GM12873 (cell line): ENCODE measurements around the gene ETS1.

Experiments used
- TF ChIP-seq, protein P1 (sequence below): IDR thresholded peaks from 2 replicates; pipeline ENCODE4 v1.5.1; 2012; ENCODE audit warnings: low read depth, mild to moderate bottlenecking, moderate library complexity, low read length, control low read depth; ENCODE audit not compliant: insufficient read depth; ENCODE audit errors: missing control alignments

ETS1 gene

DNA sequence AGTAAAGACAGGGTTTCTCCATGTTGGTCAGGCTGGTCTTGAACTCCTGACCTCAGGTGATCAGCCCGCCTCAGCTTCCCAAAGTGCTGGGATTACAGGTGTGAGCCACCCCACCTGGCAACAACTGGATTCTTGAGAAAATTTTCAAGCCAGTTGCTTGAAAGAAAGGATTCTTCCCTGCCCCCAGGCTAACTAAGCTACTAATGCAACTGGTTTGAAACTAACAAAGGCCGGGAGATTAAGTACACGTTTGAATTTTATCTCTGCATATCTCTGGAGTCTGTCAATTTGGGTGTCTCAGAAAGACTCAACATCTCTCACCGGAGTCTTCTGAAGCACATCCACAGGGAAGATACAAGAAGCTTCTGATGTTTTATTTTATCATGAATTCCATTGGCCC is 10.7 kb upstream of the ETS1 start:
- TF ChIP-seq, protein P1, sequence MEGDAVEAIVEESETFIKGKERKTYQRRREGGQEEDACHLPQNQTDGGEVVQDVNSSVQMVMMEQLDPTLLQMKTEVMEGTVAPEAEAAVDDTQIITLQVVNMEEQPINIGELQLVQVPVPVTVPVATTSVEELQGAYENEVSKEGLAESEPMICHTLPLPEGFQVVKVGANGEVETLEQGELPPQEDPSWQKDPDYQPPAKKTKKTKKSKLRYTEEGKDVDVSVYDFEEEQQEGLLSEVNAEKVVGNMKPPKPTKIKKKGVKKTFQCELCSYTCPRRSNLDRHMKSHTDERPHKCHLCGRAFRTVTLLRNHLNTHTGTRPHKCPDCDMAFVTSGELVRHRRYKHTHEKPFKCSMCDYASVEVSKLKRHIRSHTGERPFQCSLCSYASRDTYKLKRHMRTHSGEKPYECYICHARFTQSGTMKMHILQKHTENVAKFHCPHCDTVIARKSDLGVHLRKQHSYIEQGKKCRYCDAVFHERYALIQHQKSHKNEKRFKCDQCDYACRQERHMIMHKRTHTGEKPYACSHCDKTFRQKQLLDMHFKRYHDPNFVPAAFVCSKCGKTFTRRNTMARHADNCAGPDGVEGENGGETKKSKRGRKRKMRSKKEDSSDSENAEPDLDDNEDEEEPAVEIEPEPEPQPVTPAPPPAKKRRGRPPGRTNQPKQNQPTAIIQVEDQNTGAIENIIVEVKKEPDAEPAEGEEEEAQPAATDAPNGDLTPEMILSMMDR: no peak

DNA sequence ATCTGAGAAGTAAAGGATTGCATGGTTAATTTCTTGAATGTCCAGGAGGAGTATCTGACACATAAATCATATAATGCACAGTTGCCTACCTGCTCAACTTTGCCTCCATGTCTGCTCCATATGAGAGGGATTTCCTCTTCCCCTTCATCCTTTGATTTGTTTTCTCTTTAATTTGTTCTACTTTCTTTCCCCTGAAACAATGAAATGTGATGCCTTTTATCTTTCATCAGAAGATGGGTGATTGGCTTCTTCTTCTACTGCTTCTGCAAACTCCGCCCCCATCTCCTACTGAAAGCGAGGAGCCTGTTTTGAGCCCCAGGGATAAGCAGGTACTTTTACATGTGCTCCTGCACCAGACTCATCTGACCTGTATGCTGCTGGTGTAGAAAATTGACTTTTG is 9.9 kb upstream of the ETS1 start:
- TF ChIP-seq, protein P1: no peak

DNA sequence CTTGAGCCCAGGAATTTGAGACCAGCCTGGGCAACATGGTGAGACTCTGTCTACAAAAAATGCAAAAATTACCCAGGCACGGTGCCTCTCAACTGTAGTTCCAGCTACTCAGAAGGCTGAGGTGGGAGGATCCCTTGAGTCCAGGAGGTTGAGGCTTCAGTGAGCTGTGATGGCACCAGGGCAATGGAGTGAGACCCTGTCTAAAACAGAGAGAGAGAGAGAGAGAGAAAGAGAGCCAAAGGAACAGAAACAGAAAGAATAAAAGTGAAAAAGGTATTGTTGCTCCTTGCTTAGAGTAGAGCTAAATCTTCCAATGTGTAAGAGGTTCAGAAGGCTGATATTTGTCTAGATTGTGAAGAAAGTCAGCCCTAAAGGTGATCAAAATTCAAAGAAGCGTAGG is 8.9 kb upstream of the ETS1 start:
- TF ChIP-seq, protein P1: no peak

DNA sequence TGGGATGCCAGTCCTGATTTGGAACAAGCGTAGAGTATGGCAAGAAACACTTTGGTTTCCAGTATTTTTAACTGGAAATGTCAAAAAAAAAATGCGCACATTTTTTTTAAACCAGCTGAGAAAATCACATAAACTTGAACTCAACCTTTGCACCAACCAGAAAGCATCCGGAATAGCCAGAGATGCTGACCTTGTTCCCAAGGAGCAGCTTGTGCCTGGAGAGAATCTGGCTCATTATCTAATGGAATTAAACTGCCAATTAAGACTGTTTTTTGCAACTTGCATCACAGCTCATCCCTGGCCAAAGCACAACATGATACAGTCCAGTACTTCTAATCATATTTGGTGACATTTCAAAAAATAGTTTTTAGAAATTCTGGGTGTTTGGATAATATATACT is 8.4 kb upstream of the ETS1 start:
- TF ChIP-seq, protein P1: no peak

DNA sequence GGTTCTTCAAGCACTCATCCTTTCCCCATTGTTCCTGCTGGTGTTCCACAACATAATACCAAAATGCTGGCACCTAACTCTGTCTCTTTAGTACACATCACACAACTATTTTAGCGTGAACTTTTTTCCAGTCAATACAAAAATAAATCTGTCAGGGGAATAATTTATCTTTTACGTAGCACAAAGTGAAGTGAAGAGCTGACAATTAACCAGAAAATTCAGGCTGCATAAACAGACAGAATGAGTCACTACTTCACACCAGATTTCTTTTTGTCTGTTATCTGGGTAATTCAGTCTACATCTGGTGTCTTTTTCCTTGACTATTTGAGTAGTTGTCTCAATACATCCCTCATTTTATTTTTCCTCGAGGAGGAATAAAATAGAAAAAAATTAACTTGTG is 7.9 kb upstream of the ETS1 start:
- TF ChIP-seq, protein P1: no peak

DNA sequence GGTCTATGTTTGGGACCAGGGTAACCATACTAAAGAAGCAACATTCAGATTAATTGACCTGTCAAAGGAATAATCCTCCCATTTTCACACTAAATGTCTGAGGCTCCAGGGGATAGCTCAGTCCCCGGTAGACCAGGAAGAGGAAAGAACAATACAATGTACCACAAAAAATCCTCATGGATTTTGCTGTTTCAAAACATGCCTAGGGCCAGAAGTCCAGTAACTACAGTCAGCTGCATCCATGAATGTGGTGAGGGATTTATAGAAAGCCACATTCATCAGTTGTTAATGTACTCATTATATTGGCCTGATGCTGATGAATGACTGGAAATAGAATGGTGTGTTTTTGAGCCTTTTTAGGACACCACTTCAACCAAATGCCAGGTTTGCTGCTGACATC is 6.9 kb upstream of the ETS1 start:
- TF ChIP-seq, protein P1: no peak

DNA sequence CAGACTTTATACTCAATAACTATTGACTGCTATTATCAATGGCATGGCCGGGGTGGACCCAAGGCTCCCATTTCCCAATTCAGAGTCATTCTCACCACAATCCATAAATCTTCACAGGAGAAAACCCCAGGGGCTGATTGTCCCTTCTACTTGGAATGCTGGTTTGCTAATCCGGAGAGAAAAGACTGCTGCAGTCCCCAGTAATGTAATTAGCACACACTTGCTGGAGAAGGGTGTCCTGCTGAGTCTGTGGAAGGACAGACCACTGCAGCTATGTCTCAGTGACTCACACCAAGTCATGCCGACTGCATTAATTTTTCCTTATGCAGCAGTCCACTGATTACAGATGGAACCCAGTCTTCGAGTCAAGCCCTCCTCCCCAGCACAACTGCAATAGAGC is 5.9 kb upstream of the ETS1 start:
- TF ChIP-seq, protein P1: no peak
